Measurements from ENCODE around the gene DIP2C. TPM values are rescaled to one million over a fixed set of nuclear protein-coding genes. Genes with fewer than 3 reads are reported as not detected.

DIP2C gene
- polyA plus RNA-seq, 1 of the 3 experiments (the other 2 are of a cell fraction): 8.7 TPM

- H3K36me3 ChIP-seq (replicated peaks in 1 of 2; ENCODE audit: control insufficient read depth in 1 of 2, insufficient read depth in 2 of 2, low read length in 1 of 2): peaks cover 3 to 10% of the 10 kb centered on the region in 2 experiments
- no peak overlapping the region for H3K9ac ChIP-seq
- H3K79me2 ChIP-seq (ENCODE audit: insufficient read depth): no peaks in the 10 kb centered on the region
- DNase-seq: no peak
- no peaks in the 10 kb centered on the region for H3F3A ChIP-seq (replicated peaks; ENCODE audit: insufficient read depth)
- no peak overlapping the region for H3K4me3 ChIP-seq (ENCODE audit: low read depth in 2 of 2, low read length in 1 of 2)
- ChIA-PET POLR2A (no interaction called here), CTCF (no interaction called here)
- no peak overlapping the region for H3K4me2 ChIP-seq
- no peaks in the 10 kb centered on the region for H4K20me1 ChIP-seq (ENCODE audit: insufficient read depth)
- no peaks in the 10 kb centered on the region for H3K27me3 ChIP-seq (ENCODE audit: insufficient read depth)
- no peak for TF ChIP-seq NFIC (IDR thresholded peaks at IDR 0.05; ENCODE audit: borderline replicate concordance)
- no peak for TF ChIP-seq RCOR1 (IDR thresholded peaks at IDR 0.05; ENCODE audit: low read length)
- no peak for TF ChIP-seq SIN3A (IDR thresholded peaks at IDR 0.05; ENCODE audit: borderline replicate concordance, low read depth, low read length)
- no peak overlapping the region for H2AFZ ChIP-seq (ENCODE audit: low read depth)
- H3K27ac ChIP-seq (ENCODE audit: low read depth in 2 of 2, low read length in 1 of 2): no peak overlapping the region
- H3K4me1 ChIP-seq (ENCODE audit: control insufficient read depth in 1 of 2, insufficient read depth in 2 of 2, low read depth in 1 of 2, low read length in 1 of 2): peaks cover 0 to 24% of the 10 kb centered on the region in 2 experiments; a peak in 1 of 4 replicates
- H3K9me2 ChIP-seq: no peaks in the 10 kb centered on the region
- WGBS (ENCODE audit: low lambda C conversion rate): 73% methylated on average over 3 of the region's 3 CpGs
- H3K9me3 ChIP-seq: no peaks in the 10 kb centered on the region
These were observed 211.8 kb downstream of the DIP2C start for GRCh38 chr10:477620-478019.

- no peaks in the 10 kb centered on the region for H3K79me2 ChIP-seq (ENCODE audit: insufficient read depth)
- H3K4me2 ChIP-seq: no peak overlapping the region
- no peak overlapping the region for H3K27ac ChIP-seq (ENCODE audit: low read depth in 2 of 2, low read length in 1 of 2)
- DNase-seq: no peak
- no peaks in the 10 kb centered on the region for H4K20me1 ChIP-seq (ENCODE audit: insufficient read depth)
- ChIA-PET CTCF (no interaction called here), POLR2A (no interaction called here)
- peaks cover 3 to 4% of the 10 kb centered on the region in 2 experiments for H3K36me3 ChIP-seq (replicated peaks in 1 of 2; ENCODE audit: control insufficient read depth in 1 of 2, insufficient read depth in 2 of 2, low read length in 1 of 2)
- H3K4me1 ChIP-seq (ENCODE audit: control insufficient read depth in 1 of 2, insufficient read depth in 2 of 2, low read depth in 1 of 2, low read length in 1 of 2): peaks cover 0 to 21% of the 10 kb centered on the region in 2 experiments; a peak in 1 of 4 replicates
- no peak overlapping the region for H2AFZ ChIP-seq (ENCODE audit: low read depth)
- no peaks in the 10 kb centered on the region for H3K9me2 ChIP-seq
- TF ChIP-seq TEAD4 (IDR thresholded peaks at IDR 0.05; ENCODE audit: borderline replicate concordance, insufficient read depth) (no peak), USF2 (IDR thresholded peaks at IDR 0.05; ENCODE audit: borderline replicate concordance, low read depth, low read length) (no peak)
- no peak overlapping the region for H3K9ac ChIP-seq
- WGBS (ENCODE audit: low lambda C conversion rate): 95% methylated on average over 6 of the region's 6 CpGs
- no peaks in the 10 kb centered on the region for H3F3A ChIP-seq (replicated peaks; ENCODE audit: insufficient read depth)
- H3K4me3 ChIP-seq (ENCODE audit: low read depth in 2 of 2, low read length in 1 of 2): no peak overlapping the region
- no peaks in the 10 kb centered on the region for H3K9me3 ChIP-seq
- no peaks in the 10 kb centered on the region for H3K27me3 ChIP-seq (ENCODE audit: insufficient read depth)
These were observed 213.1 kb downstream of the DIP2C start for GRCh38 chr10:476455-476780.

GRCh38 chr10:475709-476454 lies 213.6 kb downstream of the DIP2C start:
- H3K27ac ChIP-seq (ENCODE audit: low read depth in 2 of 2, low read length in 1 of 2): no peak overlapping the region
- CTCF ChIA-PET: no interaction called here
- H3K27me3 ChIP-seq (ENCODE audit: insufficient read depth): no peaks in the 10 kb centered on the region
- POLR2A ChIA-PET: no interaction called here
- H3K4me2 ChIP-seq: no peak overlapping the region
- no peak for DNase-seq
- no peaks in the 10 kb centered on the region for H3K9me3 ChIP-seq
- no peak overlapping the region for H2AFZ ChIP-seq (ENCODE audit: low read depth)
- H3K9ac ChIP-seq: no peak overlapping the region
- peaks cover 0 to 16% of the 10 kb centered on the region in 2 experiments; a peak in 1 of 4 replicates for H3K4me1 ChIP-seq (ENCODE audit: control insufficient read depth in 1 of 2, insufficient read depth in 2 of 2, low read depth in 1 of 2, low read length in 1 of 2)
- H3K79me2 ChIP-seq (ENCODE audit: insufficient read depth): no peaks in the 10 kb centered on the region
- WGBS (ENCODE audit: low lambda C conversion rate): 88% methylated on average over 21 of the region's 23 CpGs
- H4K20me1 ChIP-seq (ENCODE audit: insufficient read depth): no peaks in the 10 kb centered on the region
- no peaks in the 10 kb centered on the region for H3K9me2 ChIP-seq
- peaks cover 3 to 9% of the 10 kb centered on the region in 2 experiments for H3K36me3 ChIP-seq (replicated peaks in 1 of 2; ENCODE audit: control insufficient read depth in 1 of 2, insufficient read depth in 2 of 2, low read length in 1 of 2)
- no peak overlapping the region for H3K4me3 ChIP-seq (ENCODE audit: low read depth in 2 of 2, low read length in 1 of 2)
- H3F3A ChIP-seq (replicated peaks; ENCODE audit: insufficient read depth): no peaks in the 10 kb centered on the region
- TF ChIP-seq USF2 (IDR thresholded peaks at IDR 0.05; ENCODE audit: borderline replicate concordance, low read depth, low read length) (no peak), POLR2AphosphoS5 (IDR thresholded peaks at IDR 0.05; ENCODE audit: low read depth, low read length) (no peak), REST (IDR thresholded peaks at IDR 0.05; ENCODE audit: low read depth, low read length) (no peak), ZBTB33 (IDR thresholded peaks at IDR 0.05; ENCODE audit: borderline replicate concordance, low read depth) (no peak), RFX5 (IDR thresholded peaks at IDR 0.05; ENCODE audit: low read length) (no peak), TEAD4 (IDR thresholded peaks at IDR 0.05; ENCODE audit: borderline replicate concordance, insufficient read depth) (no peak), YY1 (IDR thresholded peaks at IDR 0.05; ENCODE audit: low read depth) (no peak), FOSL2 (IDR thresholded peaks at IDR 0.05; ENCODE audit: borderline replicate concordance, low read depth) (no peak), NFIC (IDR thresholded peaks at IDR 0.05; ENCODE audit: borderline replicate concordance) (no peak), FOXM1 (IDR thresholded peaks at IDR 0.05; ENCODE audit: low read depth) (no peak), RCOR1 (IDR thresholded peaks at IDR 0.05; ENCODE audit: low read length) (no peak)
